Transverse colon (tissue), 4 donors: ENCODE data around the gene AOC3. TPM values are rescaled to one million over a fixed set of nuclear protein-coding genes. Genes with fewer than 3 reads are reported as not detected.

Experiments used
- DNase-seq: peaks from one replicate; pipeline ENCODE4 v3.0.0-alpha.2; 2019
- H3K27ac ChIP-seq, 4 donors: fragments of 200-600 bp; sonication (generic); 2 replicates each; pipeline ENCODE4 v1.5.1; 2016 to 2018; ENCODE audit warnings: inconsistent platforms in 4 of 4
- H3K27me3 ChIP-seq: fragments of 200-600 bp; sonication (generic); 2 replicates; pipeline ENCODE4 v1.5.1; 2017; ENCODE audit warnings: inconsistent platforms
- H3K36me3 ChIP-seq, 4 donors: fragments of 200-600 bp; sonication (generic); 2 replicates each; pipeline ENCODE4 v1.5.1; 2017 to 2019; ENCODE audit warnings: inconsistent platforms in 4 of 4
- H3K4me1 ChIP-seq, 4 donors: fragments of 200-600 bp; sonication (generic); 2 replicates each; pipeline ENCODE4 v1.5.1; 2017 to 2020; ENCODE audit warnings: inconsistent platforms in 4 of 4
- H3K4me3 ChIP-seq, 4 donors: fragments of 200-600 bp; sonication (generic); 1 replicate in 1 of 4; 2 replicates in 3 of 4; pipeline versions ENCODE4 v1.5.1 to v1.6.1; 2017 to 2019; ENCODE audit warnings: inconsistent platforms in 4 of 4
- H3K9me3 ChIP-seq, 2 donors: fragments of 200-600 bp; sonication (generic); 2 replicates each; pipeline ENCODE4 v1.5.1; 2017 to 2019; ENCODE audit warnings: inconsistent platforms in 2 of 2
- EP300 ChIP-seq: sonication (generic); formaldehyde crosslinking; IDR thresholded peaks from one replicate; pipeline ENCODE4 v1.6.1; 2017; ENCODE audit warnings: antibody characterized with exemption, low read depth
- POLR2A ChIP-seq: fragments of 450-650 bp; IDR thresholded peaks from one replicate; pipeline ENCODE4 v1.6.1; 2016; ENCODE audit warnings: antibody characterized with exemption, mild to moderate bottlenecking, moderate library complexity
- POLR2AphosphoS5 ChIP-seq, 3 donors: sonication (generic); formaldehyde crosslinking; IDR thresholded peaks; one replicate each; pipeline ENCODE4 v1.6.1; 2016; ENCODE audit warnings: antibody characterized with exemption in 3 of 3
- WGBS, 2 donors: methylation state at CpG; one replicate each; pipeline ENCODE4 v1.1.5; 2018; ENCODE audit warnings: low coverage in 1 of 2; 5-methylcytosine and 5-hydroxymethylcytosine counted together
- in situ Hi-C, 4 donors: fragments of 200-750 bp; cut with MboI; loops; one replicate each; pipeline versions ENCODE4 v1.15.0 to v1.15.1; 2017; ENCODE audit warnings: low sequenced_read_pairs in 3 of 4, low pct_ligation_motif_present in 1 of 4, low pct_unique_long_range_greater_than_20kb in 1 of 4
- intact Hi-C: fragments of 100-400 bp; cut with DNase I; formaldehyde crosslinking; loops from one replicate; pipeline ENCODE4 v1.15.1; 2023; ENCODE audit warnings: low total_unique reads
- total RNA-seq, 4 donors: library from RNA; depleted of rRNA; stranded (reverse); fragments of >200 nt; gene quantifications; one replicate each; pipeline ENCODE4 v1.1.0, GENCODE V29; 2016
- TF ChIP-seq, protein P1 (sequence below), 5 experiments: fragments of 200-600 bp in 3 of 5; fragments of 450-650 bp in 2 of 5; sonication (generic) in 3 of 5; IDR thresholded peaks; 1 replicate in 2 of 5; 2 replicates in 3 of 5; pipeline ENCODE4 v1.5.1; 2016 to 2017; ENCODE audit warnings: antibody characterized with exemption in 5 of 5, inconsistent platforms in 3 of 5, mild to moderate bottlenecking in 2 of 5, moderate library complexity in 1 of 5

AOC3 gene
- total RNA-seq, 4 donors from 2014 or later = 14.3 to 134 (median 35.2) TPM

- H3K4me3 ChIP-seq = no peak overlapping the region
- peaks cover 0 to 38% (median 17%) of the 10 kb centered on the region in 4 donors for H3K36me3 ChIP-seq
- H3K27me3 ChIP-seq = no peaks in the 10 kb centered on the region
- peaks cover 9 to 21% (median 12%) of the 10 kb centered on the region in 4 donors for H3K4me1 ChIP-seq
- WGBS, 2 donors = 89 to 92% methylated on average over 7 of the region's 7 CpGs
- in situ Hi-C loops (no loop called here), intact Hi-C loops (no loop called here)
- DNase-seq = no peak
- H3K9me3 ChIP-seq = no peaks in the 10 kb centered on the region
- TF ChIP-seq EP300 (no peak), POLR2A (no peak), POLR2AphosphoS5 (IDR thresholded peaks at IDR 0.05) (no peak)
- TF ChIP-seq, protein P1, sequence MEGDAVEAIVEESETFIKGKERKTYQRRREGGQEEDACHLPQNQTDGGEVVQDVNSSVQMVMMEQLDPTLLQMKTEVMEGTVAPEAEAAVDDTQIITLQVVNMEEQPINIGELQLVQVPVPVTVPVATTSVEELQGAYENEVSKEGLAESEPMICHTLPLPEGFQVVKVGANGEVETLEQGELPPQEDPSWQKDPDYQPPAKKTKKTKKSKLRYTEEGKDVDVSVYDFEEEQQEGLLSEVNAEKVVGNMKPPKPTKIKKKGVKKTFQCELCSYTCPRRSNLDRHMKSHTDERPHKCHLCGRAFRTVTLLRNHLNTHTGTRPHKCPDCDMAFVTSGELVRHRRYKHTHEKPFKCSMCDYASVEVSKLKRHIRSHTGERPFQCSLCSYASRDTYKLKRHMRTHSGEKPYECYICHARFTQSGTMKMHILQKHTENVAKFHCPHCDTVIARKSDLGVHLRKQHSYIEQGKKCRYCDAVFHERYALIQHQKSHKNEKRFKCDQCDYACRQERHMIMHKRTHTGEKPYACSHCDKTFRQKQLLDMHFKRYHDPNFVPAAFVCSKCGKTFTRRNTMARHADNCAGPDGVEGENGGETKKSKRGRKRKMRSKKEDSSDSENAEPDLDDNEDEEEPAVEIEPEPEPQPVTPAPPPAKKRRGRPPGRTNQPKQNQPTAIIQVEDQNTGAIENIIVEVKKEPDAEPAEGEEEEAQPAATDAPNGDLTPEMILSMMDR (IDR thresholded peaks at IDR 0.05) = no peak
- no peak overlapping the region for H3K27ac ChIP-seq
These were observed 29.8 kb upstream of the AOC3 start for GRCh38 chr17:42821176-42821575.

- no peak overlapping the region for H3K27ac ChIP-seq
- peaks cover 9 to 18% (median 15%) of the 10 kb centered on the region in 4 donors for H3K4me1 ChIP-seq
- TF ChIP-seq, protein P1 (IDR thresholded peaks at IDR 0.05) = no peak
- TF ChIP-seq EP300 = no peak
- no peak for TF ChIP-seq POLR2AphosphoS5 (IDR thresholded peaks at IDR 0.05)
- no peak for TF ChIP-seq POLR2A
- no peak for DNase-seq
- H3K4me3 ChIP-seq = no peak overlapping the region
- WGBS, 2 donors = 93 to 100% methylated on average over 1 of the region's 1 CpG
- H3K36me3 ChIP-seq = no peaks in the 10 kb centered on the region
- intact Hi-C loops = no loop called here
- in situ Hi-C loops = loop anchor here in 2 of 4 donors (25.0 kb wide), 2 partner anchors 110 to 485 kb away; no protein-coding TSS in a partner anchor
- H3K9me3 ChIP-seq = no peaks in the 10 kb centered on the region
- no peaks in the 10 kb centered on the region for H3K27me3 ChIP-seq
These were observed 23.5 kb upstream of the AOC3 start for GRCh38 chr17:42827472-42827871.

DNA sequence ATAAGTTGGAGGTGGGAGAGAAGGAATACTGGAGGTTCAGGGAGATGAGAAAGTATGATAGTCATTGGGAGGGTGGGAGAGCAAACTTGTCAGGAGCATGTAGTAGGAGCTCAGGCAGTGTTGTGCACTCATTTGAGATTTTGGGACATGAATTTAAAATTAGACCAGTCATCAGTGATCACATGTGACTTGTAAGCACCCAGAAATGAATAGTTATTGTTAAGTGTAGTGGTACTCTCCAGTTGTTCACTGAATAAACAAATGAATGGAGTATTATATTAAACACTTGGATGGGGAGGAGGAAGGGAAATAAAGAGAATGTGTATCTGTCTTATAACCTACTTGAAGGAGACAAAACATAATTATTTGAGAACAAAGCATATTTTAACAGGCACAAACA, 20.0 kb upstream of the AOC3 start:
- peaks cover 0 to 18% (median 15%) of the 10 kb centered on the region in 4 donors for H3K4me1 ChIP-seq
- intact Hi-C loops = no loop called here
- H3K9me3 ChIP-seq = no peaks in the 10 kb centered on the region
- no peak overlapping the region for H3K4me3 ChIP-seq
- H3K27me3 ChIP-seq = no peaks in the 10 kb centered on the region
- TF ChIP-seq, protein P1 (IDR thresholded peaks at IDR 0.05) = no peak
- TF ChIP-seq POLR2A = no peak
- no peak for TF ChIP-seq EP300
- TF ChIP-seq POLR2AphosphoS5 (IDR thresholded peaks at IDR 0.05) = no peak
- peaks cover 0 to under 1% (median 0%) of the 10 kb centered on the region in 4 donors for H3K36me3 ChIP-seq
- no peak overlapping the region for H3K27ac ChIP-seq
- in situ Hi-C loops = loop anchor here in 2 of 4 donors (25.0 kb wide), 2 partner anchors 106 to 481 kb away; no protein-coding TSS in a partner anchor
- DNase-seq = no peak

DNA sequence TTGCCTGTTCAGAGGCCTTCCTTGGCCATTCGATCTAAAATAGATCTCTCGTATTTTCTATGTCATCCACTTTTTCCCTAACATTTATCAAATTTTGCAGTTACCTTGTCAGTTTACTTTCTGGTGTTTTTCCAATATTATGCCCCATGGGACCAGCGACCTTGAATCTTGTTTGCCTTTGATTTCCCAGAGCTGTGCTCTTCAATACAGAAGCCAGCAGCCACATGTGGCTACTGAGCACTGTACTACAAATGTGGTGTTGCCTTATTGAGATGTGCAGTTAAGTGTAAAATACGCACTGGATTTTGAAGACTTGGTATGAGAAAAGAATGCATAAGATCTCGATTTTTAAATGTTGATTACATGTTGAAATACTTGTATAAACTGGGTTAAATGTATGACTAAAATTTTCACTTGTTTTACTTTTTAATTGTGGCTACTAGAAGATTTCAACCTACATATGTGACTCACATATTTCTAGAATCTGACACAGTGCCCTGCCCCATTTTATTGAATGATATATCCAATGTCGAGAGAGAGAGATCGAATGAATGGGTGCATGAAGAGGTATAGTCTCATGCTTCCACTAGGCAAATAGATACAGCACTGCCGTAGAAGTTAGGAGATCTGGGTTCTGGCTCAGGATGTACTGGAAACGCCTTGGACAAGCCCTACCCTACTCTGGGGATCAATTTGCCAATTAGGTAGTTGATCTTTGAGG, 18.6 kb upstream of the AOC3 start:
- intact Hi-C loops = no loop called here
- no peaks in the 10 kb centered on the region for H3K9me3 ChIP-seq
- TF ChIP-seq POLR2AphosphoS5 (IDR thresholded peaks at IDR 0.05) (no peak), POLR2A (no peak), EP300 (no peak)
- TF ChIP-seq, protein P1 (IDR thresholded peaks at IDR 0.05) = no peak
- DNase-seq = no peak
- H3K4me1 ChIP-seq = peaks cover 0 to 18% (median 15%) of the 10 kb centered on the region in 4 donors
- H3K27ac ChIP-seq = peak overlapping the region; percentile 83 to 91 (median 90)
- no peaks in the 10 kb centered on the region for H3K27me3 ChIP-seq
- 45 to 56% methylated on average over 7 to 9 of the region's 9 CpGs for whole genome bisulfite sequencing, 2 donors
- in situ Hi-C loops = loop anchor here in 2 of 4 donors (25.0 kb wide), 2 partner anchors 105 to 480 kb away; no protein-coding TSS in a partner anchor
- H3K36me3 ChIP-seq = peaks cover 0 to 7% (median 2%) of the 10 kb centered on the region in 4 donors
- H3K4me3 ChIP-seq = peak overlapping the region; percentile 86 to 94 (median 88)
